Dedifferentiated amniotic fluid mesenchymal stem cell (primary cell): ENCODE results near the gene PEX11G.
"Not testable (repeated sequence)": the region's sequence is repeated elsewhere in the genome, so short reads cannot be mapped to it uniquely, and the experiment has no call there.

ENCODE experiments used
- DNase-seq: peaks from one replicate; pipeline ENCODE4 v3.0.0-alpha.2; 2016; ENCODE audit errors: extremely low spot score

PEX11G gene

GRCh38 chr19:7433456-7433855, 55.4 kb downstream of the PEX11G start:
- not testable (repeated sequence) for DNase-seq

DNA sequence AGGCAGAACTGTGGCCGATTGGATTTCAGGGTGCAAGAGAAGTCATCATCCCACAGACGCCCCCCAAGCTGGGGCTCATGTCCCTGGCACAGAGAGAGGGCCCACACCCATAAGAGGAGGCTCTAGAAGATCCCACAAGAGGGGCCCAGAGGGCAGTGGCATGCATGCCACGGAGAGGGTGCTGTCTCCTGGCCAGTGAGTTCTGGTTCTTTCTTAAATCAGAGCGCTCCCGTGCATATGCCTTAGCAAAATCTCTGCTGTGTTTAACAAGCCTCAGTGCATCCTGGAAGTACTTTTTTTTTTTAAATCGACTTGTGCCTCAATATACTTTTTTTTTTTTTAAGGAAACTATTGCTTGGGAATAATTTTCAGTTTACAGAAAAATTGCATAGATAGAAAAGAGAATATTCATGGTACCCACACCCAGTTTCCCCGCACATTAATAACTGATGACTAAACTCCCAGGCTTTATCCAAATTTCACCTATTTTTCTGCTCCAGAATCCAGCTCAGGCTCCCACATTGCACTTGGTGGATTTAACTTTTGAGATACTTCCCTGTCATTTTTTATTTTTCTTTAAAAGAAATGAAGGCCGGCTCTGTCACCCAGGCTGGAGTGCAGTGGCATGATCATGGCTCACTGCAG, 59.1 kb downstream of the PEX11G start:
- DNase-seq: no peak

GRCh38 chr19:7428651-7429113, 60.2 kb downstream of the PEX11G start:
- DNase-seq: no peak

GRCh38 chr19:7427944-7428343, 60.9 kb downstream of the PEX11G start:
- no peak for DNase-seq

DNA sequence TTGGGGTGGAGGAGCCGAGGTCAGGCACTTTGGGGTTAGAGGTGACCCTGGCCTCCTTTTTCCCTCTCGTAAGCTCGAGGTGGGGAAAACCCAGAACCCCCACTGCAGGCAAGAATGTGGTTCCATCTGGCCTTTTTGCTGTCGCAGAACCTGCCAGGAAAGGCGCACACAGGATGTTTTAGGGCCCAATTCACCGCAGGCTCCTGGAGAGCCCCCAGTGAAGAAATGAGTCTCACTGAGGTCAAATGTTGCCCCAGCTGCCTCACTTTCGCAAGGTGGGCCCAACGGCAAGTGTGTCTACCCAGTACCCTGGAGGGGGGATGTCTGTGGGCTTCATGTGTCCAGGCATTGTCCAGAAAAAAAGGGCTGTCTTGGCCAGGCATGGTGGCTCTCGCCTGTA, 61.8 kb downstream of the PEX11G start:
- no peak for DNase-seq
